Stimulated activated CD4-positive, alpha-beta T cell treated with anti-CD3 and anti-CD28 coated beads, Interleukin-4, amount 100 ng/mL, for 1 hour (primary cell): ENCODE measurements around the gene LRRC56.
"Not testable (repeated sequence)": the region's sequence is repeated elsewhere in the genome, so short reads cannot be mapped to it uniquely, and the experiment has no call there.

Experiments
- DNase-seq: peaks from one replicate; pipeline ENCODE4 v3.0.0-alpha.2; 2020

The LRRC56 gene

DNA sequence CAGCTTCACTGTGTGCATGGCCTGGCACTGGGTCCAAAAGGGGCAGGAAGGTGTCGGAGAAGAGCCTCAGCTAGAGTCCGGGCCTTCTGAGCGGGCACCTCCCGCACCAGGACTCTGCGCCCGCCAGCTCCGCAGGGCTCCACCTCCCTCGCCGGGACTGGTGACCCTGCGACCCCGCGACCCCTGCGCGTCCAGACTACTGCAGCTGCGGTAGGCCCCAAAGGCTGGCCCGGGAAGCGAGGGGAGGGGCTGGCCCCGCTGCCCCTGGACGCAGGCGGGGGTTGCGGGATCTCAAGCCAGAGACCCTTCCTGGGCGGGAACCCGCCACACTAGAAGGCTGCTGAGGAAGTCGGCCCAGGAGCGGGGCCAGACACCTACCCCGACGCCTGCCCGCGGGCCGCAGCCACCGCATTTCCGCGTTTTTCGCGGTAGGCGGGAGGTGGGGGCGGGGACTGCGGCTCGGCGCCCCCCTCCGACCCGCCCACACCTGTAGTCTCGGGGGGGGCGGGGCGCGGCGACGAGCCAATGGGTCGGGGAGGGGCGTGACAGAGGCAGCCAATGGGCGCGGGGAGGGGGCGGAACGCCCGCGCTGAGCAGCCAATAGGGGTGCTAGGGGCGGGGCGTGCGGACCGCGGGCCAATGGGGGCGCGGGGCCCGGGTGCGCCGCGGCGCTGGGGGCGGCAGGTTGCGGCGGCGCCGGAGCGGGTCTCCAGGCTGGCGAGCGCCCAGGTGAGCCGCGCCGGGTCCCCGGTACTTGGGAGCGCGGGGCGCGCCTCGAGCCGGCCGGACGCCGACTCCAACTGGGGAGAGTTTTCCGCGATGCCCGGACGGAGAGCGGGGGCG is 23.2 kb downstream of the LRRC56 start, which contains the start of the genes LMNTD2 and RASSF7:
TSS of gene LMNTD2 (minus strand) at position 434 of the 843 bp plus-strand sequence. CDS start at position 412, 22 bp downstream.
TSS of gene RASSF7 (plus strand) at position 666 of the 843 bp plus-strand sequence. CDS start 799 bp downstream, outside the sequence.
- peak; percentile 96 for DNase-seq

GRCh38 chr11:561148-562003 is 24.0 kb downstream of the LRRC56 start:
- no peak for DNase-seq

- DNase-seq, result no peak
Measured at GRCh38 chr11:562046-562645, 24.8 kb downstream of the LRRC56 start.

DNA sequence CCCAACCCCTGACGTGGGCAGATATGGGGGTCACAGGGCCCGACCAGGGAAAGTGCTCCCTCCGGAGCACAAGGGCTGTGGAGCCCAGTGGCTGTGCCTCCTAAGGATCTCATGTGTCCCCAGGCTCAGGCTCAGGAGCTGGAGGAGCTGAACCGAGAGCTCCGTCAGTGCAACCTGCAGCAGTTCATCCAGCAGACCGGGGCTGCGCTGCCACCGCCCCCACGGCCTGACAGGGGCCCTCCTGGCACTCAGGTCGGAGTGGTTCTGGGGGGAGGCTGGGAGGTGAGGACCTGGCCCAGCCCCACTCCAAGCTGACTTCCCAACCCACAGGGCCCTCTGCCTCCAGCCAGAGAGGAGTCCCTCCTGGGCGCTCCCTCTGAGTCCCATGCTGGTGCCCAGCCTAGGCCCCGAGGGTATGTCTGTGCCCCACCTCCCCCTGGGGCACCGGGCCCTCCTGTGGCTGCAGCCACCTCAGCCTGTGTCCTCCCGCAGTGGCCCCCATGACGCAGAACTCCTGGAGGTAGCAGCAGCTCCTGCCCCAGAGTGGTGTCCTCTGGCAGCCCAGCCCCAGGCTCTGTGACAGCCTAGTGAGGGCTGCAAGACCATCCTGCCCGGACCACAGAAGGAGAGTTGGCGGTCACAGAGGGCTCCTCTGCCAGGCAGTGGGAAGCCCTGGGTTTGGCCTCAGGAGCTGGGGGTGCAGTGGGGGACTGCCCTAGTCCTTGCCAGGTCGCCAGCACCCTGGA is 25.9 kb downstream of the LRRC56 start:
- no peak for DNase-seq

DNA sequence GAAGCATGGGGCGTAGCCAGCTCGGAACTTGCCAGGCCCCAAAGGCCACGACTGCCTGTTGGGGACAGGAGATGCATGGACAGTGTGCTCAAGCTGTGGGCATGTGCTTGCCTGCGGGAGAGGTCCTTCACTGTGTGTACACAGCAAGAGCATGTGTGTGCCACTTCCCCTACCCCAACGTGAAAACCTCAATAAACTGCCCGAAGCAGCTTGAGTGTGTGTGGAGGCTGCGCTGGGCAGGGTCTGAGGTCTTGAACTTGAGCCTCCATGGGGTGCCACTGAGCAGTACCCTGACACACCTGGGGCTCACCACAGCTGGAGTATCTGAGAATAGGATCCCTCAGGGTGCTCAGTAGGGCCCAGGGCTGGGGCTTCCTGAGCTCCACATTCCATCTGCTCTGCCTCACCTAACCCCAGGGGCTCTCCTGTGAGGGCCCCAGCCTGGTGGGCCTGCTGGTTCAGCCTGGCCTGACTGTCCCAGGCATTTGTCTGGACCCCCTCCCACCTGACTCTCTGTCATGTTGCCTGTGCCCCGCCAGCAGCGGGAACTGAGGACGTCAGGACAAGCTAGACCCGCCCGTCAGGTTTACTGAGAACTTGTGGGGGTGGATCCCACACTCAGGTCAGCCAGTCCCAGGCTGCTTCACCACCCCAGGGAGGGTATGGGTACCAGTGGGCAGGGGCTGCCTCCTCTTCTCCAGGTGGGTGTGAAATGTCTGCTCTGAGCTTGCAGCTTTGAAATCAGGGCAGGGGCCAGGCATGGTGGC is 26.7 kb downstream of the LRRC56 start:
- DNase-seq, result no peak

DNA sequence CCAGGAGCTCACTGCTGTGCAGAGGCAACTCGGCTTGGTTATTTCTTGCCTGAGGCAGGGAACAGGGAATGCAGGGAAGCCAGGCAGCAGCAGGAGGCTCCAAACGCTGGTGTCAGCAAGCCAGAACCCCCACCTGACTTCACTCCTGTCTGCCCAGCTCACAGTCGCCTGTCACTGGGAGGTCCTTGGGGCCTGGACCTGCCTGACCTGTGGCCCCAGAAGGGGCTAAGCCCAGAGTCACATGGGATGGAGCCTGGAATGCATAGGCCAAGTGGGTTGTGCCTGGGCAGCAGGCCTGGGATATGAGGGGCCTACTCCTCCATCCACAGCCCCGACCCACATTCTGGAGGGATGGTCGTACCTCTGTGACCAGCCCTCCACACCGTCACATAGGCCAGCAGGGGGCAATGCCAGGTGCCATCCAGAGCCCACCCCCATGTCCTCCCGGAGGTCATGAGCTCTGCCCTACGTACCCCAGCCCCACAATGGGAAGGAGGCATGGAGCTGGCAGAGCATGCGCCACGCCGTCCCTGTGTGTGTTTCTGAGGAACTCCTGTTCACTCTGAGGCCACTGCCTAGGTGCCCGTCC is 28.7 kb downstream of the LRRC56 start:
- DNase-seq, result no peak

DNA sequence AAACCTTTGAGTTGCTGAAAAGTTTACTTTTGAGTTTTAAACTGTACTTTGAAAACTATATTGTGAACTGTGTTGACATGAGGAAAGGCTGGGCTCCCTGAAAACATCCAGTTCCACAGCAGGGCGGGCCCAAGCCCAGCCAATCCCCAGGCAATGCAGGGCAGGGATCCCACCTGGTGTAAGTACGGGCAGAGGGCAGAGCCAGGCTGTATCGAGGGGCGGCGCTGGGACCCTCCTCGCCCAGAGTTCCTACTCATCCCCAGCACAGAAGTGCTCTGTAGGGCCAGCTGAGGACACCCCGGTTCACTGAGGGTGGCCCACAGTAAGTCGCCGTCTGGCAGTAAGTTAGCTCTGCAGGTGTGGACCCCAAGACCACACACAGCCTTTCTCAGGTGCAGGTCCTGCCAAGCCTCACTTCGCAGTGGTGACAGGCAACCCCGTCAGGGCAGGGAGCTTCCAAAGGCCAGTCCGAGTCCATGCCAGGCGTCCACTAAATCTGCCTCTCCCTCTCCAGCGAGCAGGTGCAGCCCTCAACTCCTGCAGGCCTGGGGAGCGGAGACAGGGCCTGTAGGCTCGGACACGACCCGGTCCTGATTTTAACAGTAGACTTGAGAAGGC is 29.8 kb downstream of the LRRC56 start:
- DNase-seq, result no peak

DNA sequence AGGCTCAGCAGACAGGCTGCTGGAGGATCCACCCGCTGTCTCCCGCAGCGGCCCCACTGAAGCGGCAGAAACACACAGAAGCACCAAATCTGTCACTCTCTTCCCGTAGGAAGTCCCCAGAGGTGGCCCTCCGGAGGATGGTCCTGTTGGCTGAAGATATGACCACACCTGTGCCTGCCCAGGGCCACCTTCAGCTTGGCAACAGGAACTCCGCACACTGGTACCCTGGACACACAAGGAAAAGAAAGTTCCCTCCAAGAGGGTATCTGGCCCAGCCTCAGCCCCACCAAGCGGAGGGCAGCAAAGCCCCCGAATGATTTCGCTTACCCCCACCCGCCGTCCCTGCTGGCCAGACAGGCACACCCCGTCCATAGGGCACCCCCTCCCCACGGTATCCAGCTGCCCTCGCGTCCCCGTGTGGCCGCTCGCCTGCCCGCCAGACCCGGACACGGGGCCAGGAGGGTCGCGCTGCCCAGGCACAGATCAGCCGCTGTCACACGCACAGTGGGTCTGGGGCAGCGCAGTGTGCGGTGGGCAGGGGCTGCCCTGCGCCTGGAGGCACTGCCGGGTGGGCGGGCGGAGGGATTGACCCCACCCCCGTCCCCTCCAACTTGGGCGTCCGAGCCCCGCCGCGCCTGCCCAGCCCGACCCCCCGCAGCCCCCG is 30.4 kb downstream of the LRRC56 start:
- DNase-seq, result no peak

GRCh38 chr11:568306-569157 is 31.2 kb downstream of the LRRC56 start:
- DNase-seq, result peak; percentile 86

- no peak for DNase-seq
Measured at GRCh38 chr11:569158-569885, 32.0 kb downstream of the LRRC56 start.

- no peak for DNase-seq
Measured at GRCh38 chr11:571802-572185, 34.5 kb downstream of the LRRC56 start.

DNA sequence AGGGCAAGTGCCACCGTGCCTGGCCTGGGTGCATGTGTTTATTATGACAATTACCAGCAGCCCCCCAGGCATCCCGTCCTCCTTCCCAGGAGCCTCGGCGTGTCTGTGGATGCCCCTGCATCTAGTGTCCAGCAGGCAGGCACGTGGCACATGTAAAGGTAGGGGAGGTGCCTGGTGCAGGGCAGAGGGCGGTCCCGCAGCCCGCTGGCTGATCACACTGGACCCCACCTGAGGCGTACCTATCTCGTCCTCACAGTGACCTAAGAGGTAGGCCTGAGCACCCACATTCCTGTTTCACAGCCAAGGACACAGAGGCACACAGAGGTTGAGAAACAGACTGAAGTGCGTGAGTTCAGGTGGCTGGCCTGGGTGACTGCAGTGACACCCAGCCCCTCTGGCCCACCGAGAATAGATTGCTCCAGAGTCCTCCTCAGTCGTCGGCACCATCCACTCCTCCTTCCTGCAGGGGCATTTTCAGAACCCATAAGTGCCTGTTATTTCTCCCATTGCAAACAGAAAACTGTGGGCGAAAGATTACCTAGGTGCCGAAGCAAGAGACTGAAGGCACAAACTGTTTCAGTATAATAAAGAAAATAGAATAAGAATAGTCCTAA is 35.9 kb downstream of the LRRC56 start:
- DNase-seq, result no peak

DNA sequence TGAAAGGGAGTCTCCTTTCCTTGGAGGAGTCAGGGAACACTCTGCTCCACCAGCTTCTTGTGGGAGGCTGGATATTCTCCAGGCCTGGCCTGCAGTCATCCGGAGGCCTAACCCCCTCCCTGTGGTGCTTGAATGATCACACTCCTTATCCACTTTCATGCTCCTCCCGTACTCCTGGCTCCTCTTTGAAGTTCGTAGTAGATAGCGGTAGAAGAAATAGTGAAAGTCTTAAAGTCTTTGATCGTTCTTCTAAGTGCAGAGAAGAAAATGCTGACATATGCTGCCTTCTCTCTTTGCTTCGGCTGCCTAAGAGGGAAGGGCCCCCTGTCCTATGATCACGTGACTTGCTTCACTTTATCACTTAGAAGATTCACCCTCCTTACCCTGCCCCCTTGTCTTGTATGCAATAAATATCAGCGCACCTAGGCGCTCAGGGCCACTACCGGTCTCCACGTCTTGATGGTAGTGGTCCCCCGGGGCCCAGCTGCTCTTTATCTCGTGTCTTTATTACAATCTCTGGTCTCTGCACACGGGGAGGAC is 36.8 kb downstream of the LRRC56 start:
- not testable (repeated sequence) for DNase-seq

DNA sequence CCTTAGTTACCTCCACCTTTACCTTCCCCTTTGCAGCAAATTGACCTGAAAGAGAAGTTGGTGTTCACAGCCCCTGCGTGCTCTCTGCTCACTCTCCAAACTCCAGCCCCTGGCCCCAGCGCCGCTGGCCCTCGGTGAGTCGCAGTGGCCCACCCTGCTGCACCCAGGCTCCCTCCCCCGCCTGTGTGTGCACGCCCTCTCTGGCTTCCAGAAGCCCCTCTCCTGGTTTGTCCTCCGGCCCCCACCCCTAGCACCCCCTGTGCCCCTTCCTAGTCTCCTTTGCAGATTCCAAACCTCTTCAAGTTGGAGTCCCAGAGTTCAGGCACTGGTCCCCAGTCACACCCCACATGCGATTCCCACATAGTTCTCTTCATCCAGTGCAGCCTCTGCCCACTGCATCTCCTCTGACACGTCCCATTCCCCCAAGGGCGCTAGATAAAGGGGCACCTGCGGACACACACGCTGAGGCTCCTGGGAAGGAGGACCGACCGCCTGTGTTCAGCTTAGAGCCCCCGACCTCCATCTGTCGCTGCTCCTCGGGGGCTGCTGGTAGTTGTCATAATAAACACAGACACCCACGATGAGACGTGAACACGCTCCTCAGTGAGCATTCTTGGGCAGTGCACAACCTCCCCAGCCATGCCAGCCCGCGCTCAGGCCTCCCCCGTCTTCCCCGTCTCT is 37.4 kb downstream of the LRRC56 start:
- DNase-seq, result no peak

GRCh38 chr11:575313-575995 is 38.1 kb downstream of the LRRC56 start:
- DNase-seq, result no peak

GRCh38 chr11:575996-576768 is 38.9 kb downstream of the LRRC56 start, which contains the start of gene PHRF1:
Gene PHRF1, plus strand, starts transcription at chr11:576470. Its CDS starts 5,043 bp downstream, at chr11:581513.
- peak; percentile 95 for DNase-seq
